GM18867 (cell line): ENCODE data around the gene PRUNE2.

ENCODE experiments used
- ATAC-seq: cut with Tn5 transposase; IDR thresholded peaks from one replicate; pipeline ENCODE4 v1.9.1; 2021; ENCODE audit warnings: mild to moderate bottlenecking, moderate library complexity; ENCODE audit not compliant: unreplicated experiment

The PRUNE2 gene

DNA sequence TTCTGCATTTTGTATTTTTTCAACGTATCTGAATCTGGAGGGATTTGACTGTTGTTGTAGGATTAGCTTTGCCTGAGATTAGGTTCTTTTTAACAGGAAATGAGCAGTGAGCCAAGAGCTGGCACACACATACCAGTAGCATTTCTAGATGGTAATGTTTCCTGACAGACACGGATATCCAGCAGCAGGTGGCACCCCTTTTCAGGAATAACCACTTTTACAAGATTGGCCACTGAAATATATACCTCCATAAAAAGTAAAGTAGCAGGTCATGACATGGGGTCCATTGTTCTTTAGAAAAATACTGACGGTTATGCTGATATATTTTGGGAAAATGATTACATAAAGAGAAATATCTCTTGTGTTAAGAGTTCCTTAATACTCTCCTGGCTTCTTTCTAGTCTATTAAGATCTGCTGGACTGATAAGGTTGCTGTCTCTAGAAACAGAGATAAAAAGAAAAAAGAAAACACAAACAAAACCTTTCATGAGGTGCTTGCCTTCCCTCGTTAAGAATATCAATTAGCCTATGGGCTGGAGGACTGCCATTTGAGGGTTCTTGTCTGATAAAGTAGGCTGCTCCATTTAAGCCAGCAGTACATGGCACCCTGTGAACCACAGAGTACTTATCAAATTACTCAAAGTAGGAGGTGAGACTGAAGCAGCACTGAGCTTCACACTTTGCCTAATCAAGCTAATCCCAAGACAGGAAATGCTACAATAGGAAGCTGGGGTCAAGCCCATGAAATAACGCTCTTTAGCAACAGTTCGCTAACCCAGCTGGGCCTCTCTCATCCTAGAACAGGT, 243.2 kb downstream of the PRUNE2 start:
- ATAC-seq = no peak

- peak; percentile 97 for ATAC-seq
These were observed 247.2 kb downstream of the PRUNE2 start for GRCh38 chr9:76658510-76659231.

GRCh38 chr9:76657265-76657664, 248.6 kb downstream of the PRUNE2 start:
- no peak for ATAC-seq

- no peak for ATAC-seq
These were observed 249.9 kb downstream of the PRUNE2 start for GRCh38 chr9:76655971-76656370.

DNA sequence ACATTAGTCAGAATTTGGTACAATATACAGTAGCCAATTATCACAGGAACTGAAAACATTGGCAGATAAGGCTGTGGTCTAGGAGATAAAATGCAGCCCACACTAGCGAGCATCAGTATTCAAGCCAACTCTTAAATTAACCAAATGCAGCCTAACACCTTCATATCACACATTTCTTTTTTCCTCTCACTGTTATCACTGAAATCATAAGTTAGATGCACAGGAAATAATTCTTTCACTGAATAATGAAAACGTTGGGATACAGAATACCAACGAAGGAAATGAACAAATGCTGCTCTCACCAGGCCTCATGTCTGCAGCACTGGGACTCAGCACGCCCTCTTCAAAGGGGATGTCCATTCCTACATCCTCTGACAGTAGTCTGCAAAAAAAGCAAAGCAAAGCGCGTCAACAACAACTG, 250.8 kb downstream of the PRUNE2 start:
- no peak for ATAC-seq

DNA sequence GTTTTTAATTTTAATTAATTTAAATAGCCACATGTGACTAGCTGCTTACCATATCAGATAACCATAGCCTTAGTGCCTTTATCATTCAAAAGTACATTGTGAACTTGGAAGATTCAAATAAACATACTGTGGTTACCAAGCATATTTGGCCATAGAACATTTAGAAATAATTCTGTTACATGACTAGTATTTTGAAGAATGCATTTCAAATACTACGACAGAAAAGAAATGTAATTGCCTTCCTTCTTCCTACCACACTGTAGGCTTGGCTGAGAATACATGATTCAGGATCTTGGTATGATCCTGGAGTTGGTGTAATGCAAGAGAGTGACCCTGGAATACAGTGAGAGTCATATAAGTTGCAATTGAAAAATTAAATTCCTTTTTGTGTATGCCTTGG, 251.3 kb downstream of the PRUNE2 start:
- ATAC-seq = no peak

DNA sequence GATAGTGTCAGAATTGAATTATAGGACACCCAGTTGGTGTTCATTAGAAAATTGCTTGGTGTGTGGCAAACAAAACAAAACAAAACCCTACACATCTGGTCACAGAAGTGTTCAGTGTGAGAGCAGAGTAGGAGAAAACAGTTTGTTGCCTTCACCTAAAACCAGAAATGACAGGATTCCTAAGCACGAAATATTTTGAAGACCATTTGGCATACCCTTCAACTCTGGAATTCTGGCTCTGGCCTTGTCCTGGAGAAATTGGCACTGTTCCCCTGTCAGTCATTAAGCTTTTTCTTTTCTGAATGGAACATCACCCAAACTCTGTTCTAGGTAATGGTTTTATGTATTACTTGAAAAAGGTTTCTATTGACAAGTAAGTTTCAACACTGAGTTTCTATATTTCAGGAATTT, 251.9 kb downstream of the PRUNE2 start:
- ATAC-seq = no peak

DNA sequence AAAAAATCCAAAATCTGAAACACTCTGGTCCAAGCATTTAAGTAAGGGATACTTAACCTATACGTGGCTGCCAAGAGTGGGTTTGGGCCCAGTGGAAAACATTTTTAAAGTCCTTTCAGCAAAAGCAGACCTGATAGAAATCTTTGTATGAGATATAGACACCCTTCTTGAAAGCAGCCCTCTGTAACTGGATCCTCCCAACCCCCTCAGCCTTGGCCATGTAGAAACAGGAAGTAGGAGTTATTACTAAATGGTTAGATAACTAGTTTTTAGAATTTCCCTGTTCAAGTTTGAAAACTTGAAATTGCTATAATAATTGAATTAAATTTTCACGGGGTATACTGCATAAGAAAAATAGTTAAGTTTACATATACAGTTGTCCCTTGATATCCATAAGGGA, 253.0 kb downstream of the PRUNE2 start:
- no peak for ATAC-seq

GRCh38 chr9:76651119-76651705, 254.7 kb downstream of the PRUNE2 start:
- ATAC-seq = peak; percentile 49

GRCh38 chr9:76650692-76651091, 255.2 kb downstream of the PRUNE2 start:
- no peak for ATAC-seq

DNA sequence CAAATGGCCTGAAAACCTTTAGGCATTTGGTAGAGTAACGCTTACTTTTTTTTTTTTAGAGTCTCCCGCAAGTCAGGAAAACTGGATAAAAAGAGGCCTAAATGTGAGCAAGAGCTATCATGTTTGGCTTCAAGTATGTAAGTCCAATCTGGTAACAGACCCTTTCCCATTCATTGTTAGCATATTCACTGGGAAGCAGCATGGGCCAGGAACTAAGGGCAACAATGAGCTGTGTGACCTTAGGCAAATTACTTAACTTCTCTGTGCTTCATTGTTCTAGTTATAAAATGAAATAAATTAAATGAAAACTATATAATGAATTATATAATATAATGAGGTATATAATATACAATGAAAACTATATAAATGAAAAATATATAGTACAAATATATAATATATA, 256.0 kb downstream of the PRUNE2 start:
- no peak for ATAC-seq

DNA sequence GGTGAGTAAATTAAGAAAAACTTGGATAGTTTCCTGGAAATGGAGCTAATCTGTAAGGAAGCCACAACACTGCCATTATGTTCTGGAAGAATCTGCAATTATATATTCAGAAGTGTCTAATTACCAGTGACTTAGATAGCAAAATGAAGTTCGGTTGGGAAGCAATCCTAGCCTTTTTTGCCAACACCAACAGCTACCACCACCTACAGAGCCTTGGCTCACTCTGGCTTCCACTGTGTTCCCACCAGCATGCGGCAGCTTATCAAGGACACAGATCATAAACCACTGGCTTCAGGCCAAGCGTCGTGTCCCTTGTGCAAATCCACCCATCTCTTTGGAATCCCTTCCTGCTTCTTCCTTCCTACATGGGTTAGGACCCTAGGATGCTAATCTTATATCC, 259.7 kb downstream of the PRUNE2 start:
- no peak for ATAC-seq

DNA sequence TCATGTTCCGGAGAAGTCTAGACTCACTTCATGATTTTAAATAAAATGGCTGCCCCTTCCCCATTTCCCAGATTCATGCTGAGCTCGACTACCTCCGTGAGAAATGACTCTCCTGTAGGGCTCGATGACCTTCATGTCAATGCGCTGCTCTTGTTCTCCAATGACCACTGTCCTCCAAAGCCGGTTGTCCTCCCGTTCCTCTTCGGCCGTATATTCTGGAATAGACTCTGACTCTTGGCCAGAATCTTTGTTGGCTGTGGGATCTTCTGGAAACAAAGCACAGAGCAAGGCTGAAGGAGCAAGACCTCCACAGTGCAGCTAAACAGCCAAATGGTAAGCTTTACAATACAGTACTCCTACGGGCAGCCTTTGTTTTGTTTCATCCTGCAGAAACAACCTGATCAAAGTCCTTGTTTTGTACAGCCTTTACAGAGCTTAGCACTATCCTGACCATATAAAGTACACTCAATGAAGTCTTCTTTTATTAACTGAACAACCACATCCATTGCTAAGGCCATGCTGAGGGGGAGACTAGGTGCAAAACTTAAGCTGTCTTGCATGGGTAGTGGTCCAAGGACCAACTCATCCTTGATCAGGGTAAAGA, 261.2 kb downstream of the PRUNE2 start:
- ATAC-seq = no peak

DNA sequence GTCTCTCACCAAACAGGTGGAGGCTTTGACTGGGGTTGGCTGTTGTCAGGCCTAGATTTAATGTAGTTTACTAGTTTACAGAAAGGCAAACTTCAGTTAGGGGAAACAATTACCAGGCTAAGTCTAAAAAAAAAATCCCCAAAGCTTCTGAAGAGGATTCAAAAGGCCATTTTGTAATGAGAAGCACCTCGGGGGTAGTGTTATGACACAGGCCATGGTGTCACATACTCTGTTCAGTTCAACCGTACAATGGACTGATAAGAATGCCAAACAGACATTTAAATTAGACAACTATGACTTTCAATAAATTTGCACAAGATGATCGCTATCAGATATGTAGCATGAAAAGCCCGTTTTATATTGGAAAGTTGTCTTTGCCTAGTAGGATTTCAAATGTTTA, 261.7 kb downstream of the PRUNE2 start:
- peak; percentile 18 for ATAC-seq

DNA sequence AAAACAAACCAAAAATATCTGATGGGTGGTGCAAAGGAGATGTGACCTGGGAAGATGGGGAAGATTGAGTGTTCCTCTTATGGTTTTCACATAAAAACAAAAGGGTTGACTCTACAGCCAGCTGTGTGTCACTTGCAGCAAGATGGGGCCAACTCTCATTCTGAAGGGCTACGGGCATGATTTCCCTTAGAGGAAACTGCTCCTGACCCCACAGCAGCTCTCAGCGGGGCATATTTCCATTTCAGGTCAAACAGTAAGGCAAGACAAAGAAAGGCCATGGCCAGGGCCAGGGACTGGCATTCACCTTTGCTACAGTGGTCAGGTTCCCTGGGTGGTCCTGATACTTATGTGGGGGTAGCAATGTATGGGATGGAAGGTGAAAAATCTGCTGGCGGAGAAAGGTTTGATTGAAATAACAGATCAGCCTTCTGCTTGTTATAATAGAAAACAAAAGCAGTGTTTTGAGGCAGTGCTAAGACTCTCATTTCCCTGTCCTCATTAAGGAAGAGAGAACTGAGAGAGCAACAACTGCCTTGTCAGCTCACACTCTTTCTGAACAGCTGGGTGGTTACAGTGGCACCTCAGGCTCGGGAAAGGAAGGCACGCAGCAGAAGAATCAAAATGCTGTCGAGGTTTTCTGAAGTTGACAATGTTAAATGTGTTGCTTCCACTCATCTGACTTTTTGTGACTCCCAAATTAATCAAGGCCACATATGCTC, 262.4 kb downstream of the PRUNE2 start:
- peak; percentile 99 for ATAC-seq

GRCh38 chr9:76642701-76643209, 263.2 kb downstream of the PRUNE2 start:
- ATAC-seq = no peak

GRCh38 chr9:76642074-76642473, 263.8 kb downstream of the PRUNE2 start:
- no peak for ATAC-seq

DNA sequence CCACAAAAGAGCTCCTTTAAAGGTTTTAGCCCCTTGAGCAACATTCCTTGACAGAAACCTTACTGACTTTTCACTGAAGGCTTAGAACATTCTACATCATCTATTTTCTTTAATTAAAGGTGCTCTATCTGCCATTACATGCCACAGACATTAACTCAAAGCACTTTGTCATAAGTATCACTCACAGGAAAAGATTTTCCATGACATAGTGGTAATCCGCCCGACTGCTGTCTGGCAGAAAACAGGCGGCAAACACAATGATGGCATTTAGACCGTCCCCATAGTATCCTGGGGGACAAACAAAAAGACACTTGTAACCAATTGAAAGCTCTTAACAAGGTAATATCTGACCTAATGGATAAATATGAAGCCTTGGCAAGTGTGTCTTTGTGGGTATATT, 267.9 kb downstream of the PRUNE2 start:
- no peak for ATAC-seq

DNA sequence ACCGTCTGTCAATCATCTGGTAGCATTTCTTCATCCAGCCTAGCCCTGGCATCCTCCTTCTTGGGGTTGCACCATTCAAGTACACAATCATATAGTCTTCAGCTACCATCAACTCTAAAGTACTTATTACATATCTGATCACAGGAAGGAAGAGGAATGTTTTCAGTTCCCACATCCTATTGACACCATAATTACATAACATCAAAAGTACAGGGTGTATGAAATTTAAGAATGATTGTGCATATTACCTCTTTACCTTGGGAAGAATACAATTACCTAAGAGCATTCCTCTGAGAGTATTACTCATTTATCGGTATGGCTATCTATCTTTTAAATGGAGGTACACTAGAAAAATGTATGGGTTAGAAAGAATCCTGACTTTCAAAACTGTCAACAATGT, 268.5 kb downstream of the PRUNE2 start:
- ATAC-seq = no peak

DNA sequence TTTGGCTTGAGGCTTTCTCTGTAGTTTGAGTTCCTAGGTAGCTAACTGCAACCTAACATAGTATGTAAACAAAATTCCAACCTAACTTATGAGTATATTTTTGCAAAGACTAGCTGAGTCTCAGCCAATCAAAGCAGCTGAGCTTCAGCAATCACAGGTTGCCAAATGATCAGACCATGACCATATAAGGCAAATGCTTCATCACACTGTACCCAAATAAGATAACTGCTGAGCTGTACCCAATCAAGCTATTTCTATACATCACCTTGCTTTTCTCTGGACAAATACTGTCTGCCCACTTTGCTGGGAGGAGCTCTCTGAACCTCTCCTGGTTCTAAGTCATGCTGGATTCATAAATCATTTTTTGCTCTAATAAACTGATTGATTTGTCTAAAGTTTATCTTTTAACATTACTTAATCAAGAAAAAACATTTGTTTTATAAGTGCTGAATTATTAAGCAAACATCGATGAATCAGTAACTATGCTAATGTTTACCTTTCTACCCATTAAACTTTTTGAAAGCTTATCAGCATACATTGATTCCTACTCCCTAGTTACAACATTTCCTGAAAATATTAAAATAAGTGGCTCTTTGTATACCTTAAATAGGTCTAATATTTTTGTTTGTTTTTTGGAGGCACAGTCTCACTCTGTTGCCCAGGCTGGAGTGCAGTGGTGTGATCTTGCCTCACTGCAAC, 271.4 kb downstream of the PRUNE2 start:
- ATAC-seq = peak; percentile 75
